SK-N-SH treated with all-trans-retinoic acid at 6 μM for 48 hours (cell line): Measurements from ENCODE around the gene XCL1.

Source experiments
- ATAC-seq: fragments of 200-7000 bp; cut with Tn5 transposase; 3 replicates; pipeline ENCODE4 v1.9.1; 2020; ENCODE audit warnings: mild to moderate bottlenecking, moderate library complexity
- ARNTL ChIP-seq: fragments of 450-650 bp; formaldehyde crosslinking; IDR thresholded peaks from 2 replicates; pipeline ENCODE4 v1.5.0; 2020; ENCODE audit warnings: low read depth, mild to moderate bottlenecking, moderate library complexity, borderline replicate concordance
- BACH2 ChIP-seq: fragments of 250-450 bp; sonication (Bioruptor Pico); IDR thresholded peaks from 2 replicates; pipeline ENCODE4 v1.9.0; 2021; ENCODE audit warnings: mild to moderate bottlenecking, borderline replicate concordance
- CSDC2 ChIP-seq: fragments of 250-450 bp; sonication (Bioruptor Pico); IDR thresholded peaks from 2 replicates; pipeline ENCODE4 v1.5.0; 2020; ENCODE audit warnings: mild to moderate bottlenecking, moderate library complexity
- CSRNP3 ChIP-seq: fragments of 250-450 bp; sonication (Bioruptor Pico); IDR thresholded peaks from 2 replicates; pipeline ENCODE4 v1.5.1; 2021; ENCODE audit warnings: mild to moderate bottlenecking, moderate library complexity
- GLIS3 ChIP-seq: fragments of 250-450 bp; sonication (Bioruptor Pico); IDR thresholded peaks from 2 replicates; pipeline ENCODE4 v1.5.0; 2020; ENCODE audit warnings: mild to moderate bottlenecking, moderate library complexity
- ISL1 ChIP-seq: fragments of 250-450 bp; sonication (Bioruptor Pico); IDR thresholded peaks from 2 replicates; pipeline ENCODE4 v2.1.2; 2022; ENCODE audit warnings: mild to moderate bottlenecking, moderate library complexity
- PATZ1 ChIP-seq: fragments of 250-450 bp; sonication (Bioruptor Pico); IDR thresholded peaks from 2 replicates; pipeline ENCODE4 v1.8.0; 2020; ENCODE audit warnings: mild to moderate bottlenecking, moderate library complexity, borderline replicate concordance
- PPARA ChIP-seq: fragments of 250-450 bp; sonication (Bioruptor Pico); IDR thresholded peaks from 2 replicates; pipeline ENCODE4 v1.5.0; 2020; ENCODE audit warnings: mild to moderate bottlenecking, borderline replicate concordance
- RARB ChIP-seq: fragments of 250-450 bp; sonication (Bioruptor Pico); IDR thresholded peaks from 2 replicates; pipeline ENCODE4 v1.8.0; 2021; ENCODE audit warnings: mild to moderate bottlenecking, moderate library complexity
- TCF4 ChIP-seq: fragments of 250-450 bp; sonication (Bioruptor Pico); IDR thresholded peaks from 2 replicates; pipeline ENCODE4 v1.8.0; 2021; ENCODE audit warnings: mild to moderate bottlenecking, moderate library complexity, borderline replicate concordance
- TOX ChIP-seq: fragments of 250-450 bp; sonication (Bioruptor Pico); IDR thresholded peaks from 2 replicates; pipeline ENCODE4 v1.8.0; 2021; ENCODE audit warnings: mild to moderate bottlenecking, moderate library complexity, borderline replicate concordance
- ZC3H10 ChIP-seq: fragments of 250-450 bp; sonication (Bioruptor Pico); IDR thresholded peaks from 2 replicates; pipeline ENCODE4 v1.5.1; 2021; ENCODE audit warnings: mild to moderate bottlenecking, moderate library complexity
- ZFP3 ChIP-seq: fragments of 250-450 bp; sonication (Bioruptor Pico); IDR thresholded peaks from 2 replicates; pipeline ENCODE4 v1.5.0; 2020; ENCODE audit warnings: mild to moderate bottlenecking, moderate library complexity
- ZFP30 ChIP-seq: fragments of 450-650 bp; formaldehyde crosslinking; IDR thresholded peaks from 2 replicates; pipeline ENCODE4 v1.5.0; 2022; ENCODE audit warnings: mild to moderate bottlenecking, moderate library complexity
- ZNF565 ChIP-seq: fragments of 450-650 bp; formaldehyde crosslinking; conservative IDR thresholded peaks from 2 replicates; pipeline ENCODE4 v1.5.0; 2020; ENCODE audit warnings: low read depth, mild to moderate bottlenecking, moderate library complexity
- ZNF70 ChIP-seq: fragments of 450-650 bp; formaldehyde crosslinking; IDR thresholded peaks from 2 replicates; pipeline ENCODE4 v1.5.0; 2020; ENCODE audit warnings: mild to moderate bottlenecking, moderate library complexity
- TF ChIP-seq, protein P1 (sequence below): fragments of 250-450 bp; sonication (Bioruptor Pico); IDR thresholded peaks from 2 replicates; pipeline ENCODE4 v1.8.0; 2021; ENCODE audit warnings: low read depth, mild to moderate bottlenecking, moderate library complexity, borderline replicate concordance
- TF ChIP-seq, protein P2 (sequence below): fragments of 250-450 bp; sonication (Bioruptor Pico); IDR thresholded peaks from 2 replicates; pipeline ENCODE4 v1.5.0; 2020; ENCODE audit warnings: mild to moderate bottlenecking, moderate library complexity

Gene XCL1

GRCh38 chr1:168628807-168629206, 52.4 kb downstream of the XCL1 start:
- peak; percentile 94 for ATAC-seq
- no peak for TF ChIP-seq GLIS3 (CRISPR knock-in tag)
- peak; percentile 56; the same call in 1 of the 2 replicates for TF ChIP-seq TOX (CRISPR knock-in tag)

GRCh38 chr1:168629466-168629865, 53.1 kb downstream of the XCL1 start:
- TF ChIP-seq, protein P1, sequence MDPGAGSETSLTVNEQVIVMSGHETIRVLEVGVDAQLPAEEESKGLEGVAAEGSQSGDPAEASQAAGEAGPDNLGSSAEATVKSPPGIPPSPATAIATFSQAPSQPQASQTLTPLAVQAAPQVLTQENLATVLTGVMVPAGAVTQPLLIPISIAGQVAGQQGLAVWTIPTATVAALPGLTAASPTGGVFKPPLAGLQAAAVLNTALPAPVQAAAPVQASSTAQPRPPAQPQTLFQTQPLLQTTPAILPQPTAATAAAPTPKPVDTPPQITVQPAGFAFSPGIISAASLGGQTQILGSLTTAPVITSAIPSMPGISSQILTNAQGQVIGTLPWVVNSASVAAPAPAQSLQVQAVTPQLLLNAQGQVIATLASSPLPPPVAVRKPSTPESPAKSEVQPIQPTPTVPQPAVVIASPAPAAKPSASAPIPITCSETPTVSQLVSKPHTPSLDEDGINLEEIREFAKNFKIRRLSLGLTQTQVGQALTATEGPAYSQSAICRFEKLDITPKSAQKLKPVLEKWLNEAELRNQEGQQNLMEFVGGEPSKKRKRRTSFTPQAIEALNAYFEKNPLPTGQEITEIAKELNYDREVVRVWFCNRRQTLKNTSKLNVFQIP (CRISPR knock-in tag): no peak
- TF ChIP-seq ZC3H10 (CRISPR knock-in tag): no peak
- no peak for TF ChIP-seq CSDC2 (CRISPR knock-in tag)
- no peak for TF ChIP-seq ARNTL (CRISPR knock-in tag)
- TF ChIP-seq CSRNP3 (CRISPR knock-in tag): no peak
- no peak for TF ChIP-seq GLIS3 (CRISPR knock-in tag)
- TF ChIP-seq PPARA (CRISPR knock-in tag): no peak
- TF ChIP-seq, protein P2, sequence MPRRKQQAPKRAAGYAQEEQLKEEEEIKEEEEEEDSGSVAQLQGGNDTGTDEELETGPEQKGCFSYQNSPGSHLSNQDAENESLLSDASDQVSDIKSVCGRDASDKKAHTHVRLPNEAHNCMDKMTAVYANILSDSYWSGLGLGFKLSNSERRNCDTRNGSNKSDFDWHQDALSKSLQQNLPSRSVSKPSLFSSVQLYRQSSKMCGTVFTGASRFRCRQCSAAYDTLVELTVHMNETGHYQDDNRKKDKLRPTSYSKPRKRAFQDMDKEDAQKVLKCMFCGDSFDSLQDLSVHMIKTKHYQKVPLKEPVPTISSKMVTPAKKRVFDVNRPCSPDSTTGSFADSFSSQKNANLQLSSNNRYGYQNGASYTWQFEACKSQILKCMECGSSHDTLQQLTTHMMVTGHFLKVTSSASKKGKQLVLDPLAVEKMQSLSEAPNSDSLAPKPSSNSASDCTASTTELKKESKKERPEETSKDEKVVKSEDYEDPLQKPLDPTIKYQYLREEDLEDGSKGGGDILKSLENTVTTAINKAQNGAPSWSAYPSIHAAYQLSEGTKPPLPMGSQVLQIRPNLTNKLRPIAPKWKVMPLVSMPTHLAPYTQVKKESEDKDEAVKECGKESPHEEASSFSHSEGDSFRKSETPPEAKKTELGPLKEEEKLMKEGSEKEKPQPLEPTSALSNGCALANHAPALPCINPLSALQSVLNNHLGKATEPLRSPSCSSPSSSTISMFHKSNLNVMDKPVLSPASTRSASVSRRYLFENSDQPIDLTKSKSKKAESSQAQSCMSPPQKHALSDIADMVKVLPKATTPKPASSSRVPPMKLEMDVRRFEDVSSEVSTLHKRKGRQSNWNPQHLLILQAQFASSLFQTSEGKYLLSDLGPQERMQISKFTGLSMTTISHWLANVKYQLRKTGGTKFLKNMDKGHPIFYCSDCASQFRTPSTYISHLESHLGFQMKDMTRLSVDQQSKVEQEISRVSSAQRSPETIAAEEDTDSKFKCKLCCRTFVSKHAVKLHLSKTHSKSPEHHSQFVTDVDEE (CRISPR knock-in tag): no peak
- no peak for TF ChIP-seq ZFP30 (CRISPR knock-in tag)
- no peak for TF ChIP-seq RARB (CRISPR knock-in tag)
- TF ChIP-seq ISL1 (CRISPR knock-in tag): no peak
- TF ChIP-seq ZFP3 (CRISPR knock-in tag): no peak
- TF ChIP-seq PATZ1 (CRISPR knock-in tag): no peak
- TF ChIP-seq ZNF565 (CRISPR knock-in tag): no peak
- TF ChIP-seq BACH2: no peak
- no peak for TF ChIP-seq TCF4
- no peak for TF ChIP-seq ZNF70
- ATAC-seq: no peak
